HG02981 (cell line): ENCODE measurements around the gene RBMS3.
A peak's percentile ranks its signal among the peaks of the same experiment; 100 is the strongest.
"Not testable (repeated sequence)": the region's sequence is repeated elsewhere in the genome, so short reads cannot be mapped to it uniquely, and the experiment has no call there.

Experiments used
- ATAC-seq: cut with Tn5 transposase; IDR thresholded peaks from one replicate; pipeline ENCODE4 v1.9.1; 2021; ENCODE audit warnings: mild to moderate bottlenecking, moderate library complexity; ENCODE audit not compliant: unreplicated experiment

Gene RBMS3

GRCh38 chr3:30042274-30042859, 761.5 kb downstream of the RBMS3 start:
- ATAC-seq = peak; percentile 53

- ATAC-seq = no peak
Observed at GRCh38 chr3:30042916-30043555, 762.2 kb downstream of the RBMS3 start.

GRCh38 chr3:30044515-30044914, 763.6 kb downstream of the RBMS3 start:
- ATAC-seq = no peak

- ATAC-seq = no peak
Observed at GRCh38 chr3:30048431-30048830, 767.6 kb downstream of the RBMS3 start.

- not testable (repeated sequence) for ATAC-seq
Observed at GRCh38 chr3:30050116-30050515, 769.2 kb downstream of the RBMS3 start.

GRCh38 chr3:30059240-30059639, 778.4 kb downstream of the RBMS3 start:
- ATAC-seq = no peak
